Measurements from ENCODE around the gene KRT74. TPM values are rescaled to one million over a fixed set of nuclear protein-coding genes. Genes with fewer than 3 reads are reported as not detected.

Gene KRT74
- total and polyA plus RNA-seq, 10 of the 15 experiments (the other 5 are each of a cell fraction or from before 2014, with no cell fraction given): not detected

- POLR2A ChIA-PET: no interaction called here
- no peaks in the 10 kb centered on the region for H3K4me1 ChIP-seq (ENCODE audit: control insufficient read depth, insufficient read depth, low read length)
- intact Hi-C loops (cut with micrococcal nuclease; ENCODE audit: unreplicated experiment): no loop called here
- H3K36me3 ChIP-seq (ENCODE audit: control insufficient read depth in 2 of 2, insufficient read depth in 2 of 2, low read length in 1 of 2): no peaks in the 10 kb centered on the region
- no peaks in the 10 kb centered on the region for H3K79me2 ChIP-seq (ENCODE audit: control insufficient read depth, insufficient read depth, low read length)
- CTCF ChIA-PET: no interaction called here
- H3K4me2 ChIP-seq (ENCODE audit: control insufficient read depth, insufficient read depth): no peak overlapping the region
- WGBS (ENCODE audit: insufficient coverage, insufficient replicate concordance, low lambda C conversion rate, missing lambda C conversion rate): 0% methylated on average over 2 of the region's 2 CpGs
- peaks cover 0 to 14% of the 10 kb centered on the region in 2 experiments; a peak in 3 of 4 replicates for H3K27me3 ChIP-seq (replicated peaks in 1 of 2; ENCODE audit: control insufficient read depth in 2 of 2, insufficient read depth in 2 of 2, low read length in 1 of 2)
- H3K9me3 ChIP-seq (replicated peaks; ENCODE audit: control insufficient read depth, insufficient read depth, low read length): no peaks in the 10 kb centered on the region
- no peak for DNase-seq (ENCODE audit: low read depth, low spot score)
- TF ChIP-seq HCFC1 (IDR thresholded peaks at IDR 0.05; ENCODE audit: low read length): no peak
- no peak for TF ChIP-seq NFYB (IDR thresholded peaks at IDR 0.05; ENCODE audit: insufficient read depth, low read depth, low read length)
- no peak for TF ChIP-seq SREBF1 (IDR thresholded peaks at IDR 0.05; ENCODE audit: low read length)
- TF ChIP-seq POLR2AphosphoS2 (IDR thresholded peaks at IDR 0.05; ENCODE audit: low read depth, low read length): no peak
- no peak for TF ChIP-seq MLLT1 (IDR thresholded peaks at IDR 0.05)
- TF ChIP-seq SPI1 (IDR thresholded peaks at IDR 0.05; ENCODE audit: borderline replicate concordance, insufficient read depth, low read depth, low read length): no peak
- TF ChIP-seq SIN3A (IDR thresholded peaks at IDR 0.05; ENCODE audit: low read depth, low read length): no peak
- no peak overlapping the region for H3K4me3 ChIP-seq
- H3K9ac ChIP-seq (ENCODE audit: control insufficient read depth, insufficient read depth, low read length): no peak overlapping the region
- no peak overlapping the region for H2AFZ ChIP-seq (ENCODE audit: control insufficient read depth, low read depth, low read length)
- RAD21 ChIA-PET (ENCODE audit: unreplicated experiment): no interaction called here
- no peaks in the 10 kb centered on the region for H4K20me1 ChIP-seq (ENCODE audit: control insufficient read depth, insufficient read depth)
- no TSS peak for BruUV-seq (replicated peaks)
- ATAC-seq: no peak
- in situ Hi-C loops (cut with MboI): no loop called here
- H3K27ac ChIP-seq (ENCODE audit: control insufficient read depth, insufficient read depth): no peak overlapping the region
- FAIRE-seq: no peak
- SMC1A ChIA-PET (ENCODE audit: uncharacterized antibody, unreplicated experiment): no interaction called here
These were observed 26.4 kb upstream of the KRT74 start for GRCh38 chr12:52600071-52600470.

- Histone ChIP-seq H3K36me3 (ENCODE audit: control insufficient read depth in 2 of 2, insufficient read depth in 2 of 2, low read length in 1 of 2) (no peaks in the 10 kb centered on the region), H3K4me3 (no peak overlapping the region), H4K20me1 (ENCODE audit: control insufficient read depth, insufficient read depth) (no peaks in the 10 kb centered on the region), H2AFZ (ENCODE audit: control insufficient read depth, low read depth, low read length) (no peak overlapping the region), H3K79me2 (ENCODE audit: control insufficient read depth, insufficient read depth, low read length) (no peaks in the 10 kb centered on the region), H3K9ac (ENCODE audit: control insufficient read depth, insufficient read depth, low read length) (no peak overlapping the region), H3K4me1 (ENCODE audit: control insufficient read depth, insufficient read depth, low read length) (no peaks in the 10 kb centered on the region), H3K27me3 (replicated peaks in 1 of 2; ENCODE audit: control insufficient read depth in 2 of 2, insufficient read depth in 2 of 2, low read length in 1 of 2) (peaks cover 0 to 14% of the 10 kb centered on the region in 2 experiments; a peak in 3 of 4 replicates), H3K9me3 (replicated peaks; ENCODE audit: control insufficient read depth, insufficient read depth, low read length) (no peaks in the 10 kb centered on the region), H3K4me2 (ENCODE audit: control insufficient read depth, insufficient read depth) (no peak overlapping the region), H3K27ac (ENCODE audit: control insufficient read depth, insufficient read depth) (no peak overlapping the region)
- BruUV-seq (replicated peaks): no TSS peak
- in situ Hi-C loops (cut with MboI) (no loop called here), intact Hi-C loops (cut with micrococcal nuclease; ENCODE audit: unreplicated experiment) (no loop called here)
- POLR2A ChIA-PET: no interaction called here
- FAIRE-seq: no peak
- CTCF ChIA-PET: no interaction called here
- SMC1A ChIA-PET (ENCODE audit: uncharacterized antibody, unreplicated experiment): no interaction called here
- RAD21 ChIA-PET (ENCODE audit: unreplicated experiment): no interaction called here
- WGBS (ENCODE audit: insufficient coverage, insufficient replicate concordance, low lambda C conversion rate, missing lambda C conversion rate): 2% methylated on average over 5 of the region's 5 CpGs
- no peak for ATAC-seq
- no peak for DNase-seq (ENCODE audit: low read depth, low spot score)
- TF ChIP-seq EED (IDR thresholded peaks at IDR 0.05; ENCODE audit: low read depth) (no peak), SP1 (IDR thresholded peaks at IDR 0.05; ENCODE audit: low read depth, low read length) (no peak), CHD4 (IDR thresholded peaks at IDR 0.05) (no peak), USF2 (IDR thresholded peaks at IDR 0.05; ENCODE audit: borderline replicate concordance, low read depth, low read length) (no peak), NRF1 (conservative IDR thresholded peaks at IDR 0.05; ENCODE audit: low read depth, low read length) (no peak), PAX8 (IDR thresholded peaks at IDR 0.05) (no peak), CHD2 (IDR thresholded peaks at IDR 0.05; ENCODE audit: borderline replicate concordance, low read depth, low read length) (no peak), CTCF (IDR thresholded peaks at IDR 0.05 in 2 of 3, conservative IDR thresholded peaks at IDR 0.05 in 1 of 3; ENCODE audit: control insufficient read depth in 2 of 3, extremely low read depth in 1 of 3, insufficient read depth in 1 of 3, low read depth in 3 of 3, low read length in 3 of 3) (no peak), RB1 (IDR thresholded peaks at IDR 0.05; ENCODE audit: borderline replicate concordance) (no peak), RUNX3 (IDR thresholded peaks at IDR 0.05; ENCODE audit: low read length) (no peak)
These were observed 25.3 kb upstream of the KRT74 start for GRCh38 chr12:52598966-52599365.
